Central memory CD4-positive, alpha-beta T cell (primary cell): Measurements from ENCODE around the gene SLC9A3.

ENCODE experiments used
- DNase-seq: peaks from one replicate; pipeline ENCODE4 v3.0.0; 2022

SLC9A3 gene

GRCh38 chr5:504326-505154 lies 19.7 kb downstream of the SLC9A3 start:
- no peak for DNase-seq

- no peak for DNase-seq
Observed at GRCh38 chr5:502325-503079, 21.7 kb downstream of the SLC9A3 start.

GRCh38 chr5:501831-502184 lies 22.4 kb downstream of the SLC9A3 start:
- DNase-seq: no peak

- no peak for DNase-seq
Observed at GRCh38 chr5:501105-501830, 23.0 kb downstream of the SLC9A3 start.

- no peak for DNase-seq
Observed at GRCh38 chr5:500491-500890, 23.8 kb downstream of the SLC9A3 start.

GRCh38 chr5:499233-500209 lies 24.7 kb downstream of the SLC9A3 start:
- no peak for DNase-seq

- no peak for DNase-seq
Observed at GRCh38 chr5:497871-498509, 26.3 kb downstream of the SLC9A3 start.

- no peak for DNase-seq
Observed at GRCh38 chr5:497090-497700, 27.1 kb downstream of the SLC9A3 start.

GRCh38 chr5:496028-496427 lies 28.2 kb downstream of the SLC9A3 start:
- no peak for DNase-seq

- no peak for DNase-seq
Observed at GRCh38 chr5:494667-495255, 29.5 kb downstream of the SLC9A3 start.

- DNase-seq: no peak
Observed at GRCh38 chr5:493758-494157, 30.5 kb downstream of the SLC9A3 start.

- DNase-seq: no peak
Observed at GRCh38 chr5:493119-493701, 31.0 kb downstream of the SLC9A3 start.

- no peak for DNase-seq
Observed at GRCh38 chr5:492314-492893, 31.8 kb downstream of the SLC9A3 start.

- no peak for DNase-seq
Observed at GRCh38 chr5:491856-492155, 32.4 kb downstream of the SLC9A3 start.

GRCh38 chr5:491119-491855 lies 33.0 kb downstream of the SLC9A3 start:
- no peak for DNase-seq

GRCh38 chr5:490116-491106 lies 33.8 kb downstream of the SLC9A3 start:
- no peak for DNase-seq

- no peak for DNase-seq
Observed at GRCh38 chr5:489689-490080, 34.6 kb downstream of the SLC9A3 start.
